GM21515 (cell line): ENCODE measurements around the gene CCDC51.

Experiments used
- ATAC-seq: cut with Tn5 transposase; IDR thresholded peaks from one replicate; pipeline ENCODE4 v1.9.1; 2021; ENCODE audit not compliant: unreplicated experiment

The CCDC51 gene

DNA sequence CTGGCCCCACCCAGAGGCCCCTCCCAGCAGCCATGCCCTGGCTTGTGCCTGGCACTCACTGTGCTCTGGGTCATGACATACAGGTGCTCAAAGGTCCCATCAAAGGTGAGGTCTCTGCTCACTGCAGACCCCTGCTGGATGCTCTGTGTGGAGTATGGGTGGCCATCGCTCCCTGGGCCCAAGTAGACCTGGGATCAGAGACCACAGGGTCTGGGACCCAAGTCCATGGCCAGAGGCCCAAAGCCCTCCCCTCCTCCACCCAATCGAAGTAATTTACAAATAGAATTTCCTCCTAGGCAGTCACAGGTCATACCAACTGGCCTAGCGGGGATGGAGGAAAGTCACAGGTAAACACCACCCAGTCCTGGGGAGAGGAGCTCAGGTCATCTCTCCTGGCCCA is 17.6 kb downstream of the CCDC51 start:
- ATAC-seq = no peak

DNA sequence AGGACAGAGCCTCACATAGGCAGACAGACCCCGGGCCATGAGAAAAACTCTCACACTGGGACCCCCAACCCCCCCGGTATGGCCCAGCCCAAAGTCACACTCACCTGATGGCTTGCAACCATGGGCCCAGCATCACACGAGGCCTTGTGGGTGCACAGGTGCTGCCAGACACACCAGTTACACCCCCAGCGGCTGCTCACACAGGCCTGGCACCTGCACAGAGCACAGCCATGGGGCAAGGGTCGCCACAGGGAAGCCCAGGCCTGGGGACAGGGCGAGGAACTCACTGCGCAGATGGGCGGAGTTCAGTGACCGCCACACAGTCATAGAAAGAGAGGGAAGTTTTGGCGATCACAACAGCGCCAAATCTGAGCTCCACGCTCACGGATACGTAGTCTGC is 19.4 kb downstream of the CCDC51 start:
- ATAC-seq = no peak

DNA sequence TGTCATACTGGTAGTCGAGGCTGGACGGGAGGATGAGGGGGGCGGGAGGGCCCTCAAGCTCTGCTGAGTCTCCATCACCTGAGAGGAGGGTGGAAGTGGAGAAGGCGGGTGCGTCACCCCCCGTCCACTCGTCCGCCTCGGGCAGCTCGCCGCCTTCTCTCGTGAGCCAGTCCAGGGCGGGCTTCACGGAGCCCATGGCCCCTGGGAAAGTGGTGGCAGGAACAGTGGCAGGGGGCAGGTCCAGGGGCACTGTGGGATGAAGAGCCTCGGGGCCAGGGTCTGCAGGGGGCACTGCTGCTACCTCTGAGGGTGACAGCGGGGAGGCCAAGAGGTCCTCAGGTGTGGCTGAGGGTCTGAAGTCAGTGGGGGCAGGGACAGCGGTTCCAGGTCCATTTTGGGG is 20.3 kb downstream of the CCDC51 start:
- no peak for ATAC-seq

DNA sequence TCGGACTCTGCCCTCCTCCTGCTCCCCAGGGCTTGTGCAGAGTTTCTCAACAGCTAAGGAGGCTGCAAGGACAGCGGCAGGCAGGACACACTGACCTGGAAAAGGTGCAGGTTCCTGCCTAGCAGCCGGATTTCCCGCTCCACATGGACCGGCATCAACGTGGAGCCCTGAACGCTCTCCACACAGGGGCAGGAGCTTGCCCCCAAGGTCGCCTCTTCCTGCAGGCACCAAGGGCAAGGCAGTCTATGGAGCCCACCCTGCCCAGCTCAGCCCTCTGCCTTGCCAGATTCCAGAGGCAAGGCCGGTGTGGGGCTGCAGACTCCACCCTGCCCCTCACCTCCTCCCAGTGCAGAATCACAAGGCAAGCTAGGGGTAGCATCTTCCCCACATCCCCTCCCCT is 20.8 kb downstream of the CCDC51 start:
- ATAC-seq = no peak

DNA sequence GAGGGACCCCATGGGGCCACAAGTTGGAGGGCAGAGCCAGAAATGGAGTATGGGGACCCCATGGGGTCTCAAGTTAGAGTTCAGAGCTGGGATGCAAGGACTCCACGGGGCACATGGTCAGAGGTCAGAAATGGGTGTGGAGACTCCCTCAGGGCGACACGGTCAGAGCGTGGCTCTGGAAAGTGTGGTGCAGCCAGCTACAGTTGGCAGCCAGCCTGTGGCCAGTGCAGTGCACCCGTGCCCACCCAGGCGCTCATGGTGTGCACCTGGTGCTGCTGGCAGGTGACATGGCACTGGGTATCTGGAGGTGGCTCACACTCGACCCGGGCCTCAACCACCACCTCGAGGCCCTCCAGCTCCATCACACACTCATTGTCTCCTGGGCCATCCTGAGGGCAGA is 21.3 kb downstream of the CCDC51 start:
- no peak for ATAC-seq

DNA sequence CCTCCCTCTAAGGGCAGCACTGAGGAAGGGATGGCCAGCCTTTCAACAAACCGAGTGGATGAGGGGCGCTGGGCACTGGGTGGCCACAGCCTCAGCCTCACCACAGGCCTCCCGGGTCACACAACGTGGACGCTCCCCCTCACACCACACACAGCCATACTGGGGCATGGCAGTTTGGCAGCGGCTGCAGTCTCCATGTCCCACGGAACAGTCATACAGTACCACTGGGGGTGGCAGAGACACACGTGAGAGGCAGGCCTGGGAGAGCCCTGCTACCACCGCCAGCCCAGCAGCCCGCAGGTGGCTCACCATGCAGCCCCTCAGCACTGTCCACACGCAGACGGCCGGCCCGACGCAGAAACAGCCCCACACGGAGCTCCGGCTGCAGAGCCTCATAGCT is 21.8 kb downstream of the CCDC51 start:
- no peak for ATAC-seq

DNA sequence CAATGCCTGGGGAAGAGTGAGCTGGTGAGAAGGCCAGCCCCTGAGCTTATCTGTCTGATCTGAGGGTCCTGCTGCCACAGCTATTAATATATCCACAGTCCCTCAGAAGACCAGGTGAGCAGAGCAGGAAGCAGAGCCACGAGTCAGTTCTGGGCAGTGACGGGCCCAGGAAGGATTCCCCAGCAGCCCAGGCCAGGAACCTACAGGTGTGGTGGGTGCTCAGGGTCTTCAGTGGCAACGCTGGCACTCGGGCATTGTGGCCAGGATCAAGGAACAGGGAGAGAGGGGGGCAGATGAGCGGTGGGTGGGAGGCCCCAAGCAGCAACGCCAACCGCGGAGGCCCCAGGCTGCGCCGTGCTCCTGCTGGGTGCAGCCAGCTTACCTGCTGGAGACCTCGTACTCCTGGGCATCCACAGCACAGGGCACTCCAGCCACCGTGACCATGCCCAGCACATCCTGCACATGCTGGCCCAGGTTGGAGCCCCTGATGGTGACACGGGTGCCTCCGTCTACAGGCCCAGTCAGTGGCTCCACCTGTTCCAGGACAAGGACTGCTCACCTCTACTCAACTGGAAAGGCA is 22.3 kb downstream of the CCDC51 start:
- ATAC-seq = no peak

DNA sequence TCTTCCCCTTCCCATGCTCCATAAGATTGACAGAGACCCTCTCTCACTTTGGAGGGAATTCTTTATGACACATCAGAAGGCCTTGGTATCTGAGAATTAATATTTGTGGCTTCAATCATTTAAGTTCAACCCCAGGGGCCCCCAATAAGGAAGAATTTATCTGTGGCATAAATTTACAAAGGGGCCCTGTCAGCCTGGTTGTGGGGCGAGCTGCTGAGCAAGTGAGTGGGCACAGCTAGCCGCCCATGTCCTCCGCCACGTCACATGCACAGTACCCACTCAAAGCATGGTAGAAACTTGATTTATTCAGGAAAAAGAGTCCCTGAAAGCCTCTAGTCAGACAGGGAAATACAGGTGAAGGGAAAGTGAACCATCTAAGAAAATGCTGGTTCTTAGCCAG is 23.4 kb downstream of the CCDC51 start:
- ATAC-seq = no peak

DNA sequence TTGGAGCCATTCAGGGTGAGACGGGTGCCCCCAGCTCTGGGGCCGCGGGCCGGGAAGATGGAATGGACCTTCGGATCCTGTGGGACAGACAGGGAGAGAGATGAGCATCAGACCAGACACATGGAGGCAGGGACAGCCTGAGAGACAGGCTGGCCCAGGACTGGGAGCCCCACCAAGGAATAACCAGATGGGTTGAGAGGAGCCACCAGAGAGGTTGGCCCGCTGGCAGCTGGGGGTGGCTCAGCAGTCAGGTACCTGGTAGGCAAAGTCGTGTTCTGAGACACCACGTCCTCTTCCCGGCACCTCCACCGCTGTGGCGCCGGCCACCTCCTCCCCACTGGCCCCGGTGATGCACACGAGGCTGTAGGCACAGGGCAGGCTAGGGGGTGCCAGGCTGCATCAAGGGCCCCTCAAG is 23.8 kb downstream of the CCDC51 start:
- no peak for ATAC-seq

DNA sequence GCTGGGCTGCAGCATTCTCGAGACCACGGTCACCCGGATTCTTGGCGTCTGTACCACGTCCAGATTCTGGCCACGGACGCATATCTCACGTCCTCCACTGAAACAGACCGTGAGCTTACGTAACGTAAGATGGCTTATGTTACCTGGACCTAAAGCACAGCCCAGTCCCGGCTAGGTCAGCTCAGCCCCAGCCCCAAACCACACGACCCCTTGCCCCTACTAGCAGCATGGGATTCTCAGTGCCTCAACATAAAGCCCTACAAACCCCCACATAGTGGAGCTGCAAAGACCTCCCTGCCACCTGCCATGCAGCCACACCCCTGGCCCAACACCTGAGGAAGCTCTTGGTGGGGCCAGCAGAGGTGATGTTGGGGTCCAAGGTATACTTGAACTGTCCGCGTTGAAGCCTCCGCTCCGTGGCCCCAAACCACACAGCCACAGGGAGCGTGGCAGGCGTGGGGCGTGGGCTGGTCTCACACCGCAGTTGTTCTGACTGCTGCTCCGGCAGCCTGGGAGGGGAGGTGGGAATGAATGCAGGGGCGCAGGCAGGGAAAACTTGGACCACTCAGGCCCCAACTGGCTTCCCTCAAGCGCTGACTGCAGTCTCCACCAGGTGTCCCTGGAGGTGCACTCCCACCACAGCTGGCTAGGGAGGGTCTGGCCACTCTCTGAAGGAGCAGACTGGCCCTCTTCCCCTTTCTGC is 24.5 kb downstream of the CCDC51 start:
- ATAC-seq = no peak

DNA sequence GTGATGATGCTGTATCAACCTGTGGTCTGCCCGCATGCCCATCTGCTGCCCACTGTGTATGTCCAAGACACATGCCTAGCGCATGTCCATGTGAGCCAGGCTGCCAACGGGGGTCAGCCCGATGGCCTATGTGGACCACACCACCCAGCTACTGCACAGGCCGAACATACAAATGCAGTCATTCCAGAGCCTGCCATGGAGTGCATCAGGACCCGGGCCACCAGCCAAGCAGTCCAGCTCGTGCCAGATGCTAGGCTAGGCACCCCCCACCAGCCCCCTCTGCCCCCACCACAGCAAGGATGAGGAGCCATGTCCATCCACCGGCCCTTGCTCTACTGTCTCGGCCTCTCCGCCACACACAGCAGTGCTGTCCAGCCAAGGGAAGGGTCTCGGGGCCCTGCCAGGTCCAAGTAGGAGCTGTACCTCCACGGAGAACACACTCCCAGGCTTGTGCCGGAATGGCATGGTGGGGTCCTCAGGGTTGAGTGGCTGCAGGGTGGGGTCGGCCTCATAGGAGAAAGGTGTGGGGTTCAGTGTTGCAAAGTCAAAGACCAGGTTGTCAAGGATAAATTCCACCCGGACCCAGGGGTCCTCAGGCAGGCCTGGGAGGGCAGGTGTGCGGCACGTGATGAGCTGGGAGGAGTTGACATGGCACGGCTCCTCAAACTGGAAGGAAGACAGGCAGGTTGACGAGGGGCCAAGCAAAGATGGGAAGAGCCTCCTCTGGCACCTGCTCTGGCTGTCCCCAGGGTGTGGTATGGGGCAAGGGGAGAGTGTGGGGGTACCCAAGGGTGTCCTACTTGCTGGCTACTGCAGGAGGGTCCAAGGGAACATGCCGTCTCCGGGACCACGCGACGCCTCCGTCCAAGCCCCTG is 25.3 kb downstream of the CCDC51 start:
- no peak for ATAC-seq

DNA sequence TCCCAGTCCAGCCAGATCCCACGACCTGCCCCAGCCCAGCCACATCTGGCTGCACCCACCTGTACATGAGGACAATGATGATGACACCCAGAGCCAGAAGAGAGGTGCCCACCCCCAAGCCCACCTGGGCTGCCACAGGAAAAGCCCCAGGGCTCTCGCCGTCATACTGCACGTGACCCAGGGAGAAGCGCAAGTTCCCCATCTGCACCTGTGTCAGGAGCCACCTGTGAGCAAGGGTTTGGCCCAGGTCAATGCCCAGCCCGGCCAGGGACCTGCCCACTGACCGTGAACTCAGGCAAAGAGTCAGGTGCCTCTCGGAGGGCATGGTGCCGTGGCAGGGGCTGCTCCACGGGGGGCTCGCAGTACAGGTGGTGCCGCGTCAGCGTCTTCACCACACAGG is 26.3 kb downstream of the CCDC51 start:
- no peak for ATAC-seq

DNA sequence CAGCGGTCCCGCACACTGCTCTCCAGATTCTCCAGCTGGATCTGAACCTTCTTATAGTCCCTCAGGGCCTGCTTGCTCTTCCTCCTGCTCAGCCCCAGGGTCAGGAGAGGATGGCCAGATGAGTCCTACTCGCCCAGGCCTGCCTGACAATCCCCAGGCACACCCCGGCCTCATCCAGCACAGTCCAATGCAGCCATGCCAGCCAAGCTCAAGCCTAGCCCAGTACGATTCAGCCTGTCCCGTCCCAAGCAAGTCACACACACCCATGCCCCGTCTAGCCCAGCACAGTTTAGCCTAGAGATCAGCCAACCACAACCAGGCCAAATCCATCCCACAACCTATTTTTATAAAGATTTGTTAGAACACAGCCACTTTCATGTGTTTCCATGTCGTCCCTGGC is 26.8 kb downstream of the CCDC51 start:
- ATAC-seq = no peak

DNA sequence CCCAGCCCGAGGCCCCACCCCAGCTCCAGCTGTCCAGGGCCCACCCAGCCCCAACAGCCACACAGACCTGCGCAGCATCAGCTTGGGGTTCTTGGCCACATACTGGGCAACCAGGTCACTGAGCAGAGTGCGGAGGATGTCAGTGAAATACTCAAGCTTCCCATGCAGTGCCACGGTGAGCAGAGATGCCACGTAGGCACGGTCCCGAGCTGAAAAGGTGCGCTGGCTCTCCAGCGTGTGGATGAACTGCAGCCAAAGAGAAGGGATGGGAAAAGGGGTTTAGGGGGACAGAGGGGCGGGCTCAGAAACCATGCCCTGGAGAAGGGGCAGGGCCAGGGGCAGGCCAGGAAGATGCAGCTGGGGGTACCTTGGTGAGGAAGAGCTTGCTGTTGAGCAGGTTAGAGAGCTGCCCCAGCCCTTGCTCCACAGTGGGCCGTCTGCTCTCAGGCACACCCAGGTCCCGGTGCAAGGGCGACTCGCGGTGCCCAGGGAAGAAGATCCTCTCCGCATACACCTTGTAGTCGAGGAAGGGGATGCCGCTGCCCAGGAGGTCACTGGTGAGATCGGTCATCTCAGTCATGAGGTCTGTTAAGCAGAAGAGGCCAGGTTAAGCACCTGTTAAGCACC is 27.4 kb downstream of the CCDC51 start:
- no peak for ATAC-seq

DNA sequence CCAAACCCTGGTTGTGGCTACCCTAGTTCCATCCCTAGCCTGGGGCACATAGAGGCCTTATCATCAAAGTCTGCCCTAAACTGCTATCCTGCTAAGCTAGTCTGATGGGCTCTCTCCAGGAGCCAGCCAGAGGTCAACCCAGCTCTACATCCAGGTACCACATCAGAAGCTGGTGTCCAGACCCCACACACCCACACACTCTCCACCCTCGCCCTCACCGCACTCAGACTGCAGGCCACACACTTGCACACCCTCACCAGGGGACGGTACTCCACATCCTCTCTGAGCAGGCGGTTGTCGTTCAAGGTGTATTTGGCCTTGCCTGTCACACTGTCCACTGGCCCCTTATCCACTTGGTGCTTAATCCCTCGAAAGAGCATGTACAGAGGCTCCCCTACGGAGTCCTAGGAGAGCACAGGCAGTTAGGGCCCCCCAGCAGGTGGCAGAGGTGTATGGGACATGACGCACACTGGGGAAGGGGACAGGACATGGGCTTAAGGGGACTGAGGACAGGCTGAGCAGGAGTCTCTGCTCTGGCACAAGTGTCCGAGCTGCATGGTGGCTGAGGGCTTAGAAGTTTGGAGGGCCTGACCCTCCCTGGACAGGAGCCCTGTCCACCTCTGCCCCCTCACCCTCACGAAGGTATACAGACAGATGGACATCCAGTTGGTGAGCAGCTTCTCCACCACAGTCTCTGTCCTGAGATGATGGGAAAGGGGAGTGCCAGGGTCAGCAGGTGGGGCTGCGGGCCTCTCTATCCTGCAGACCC is 28.1 kb downstream of the CCDC51 start:
- ATAC-seq = no peak

DNA sequence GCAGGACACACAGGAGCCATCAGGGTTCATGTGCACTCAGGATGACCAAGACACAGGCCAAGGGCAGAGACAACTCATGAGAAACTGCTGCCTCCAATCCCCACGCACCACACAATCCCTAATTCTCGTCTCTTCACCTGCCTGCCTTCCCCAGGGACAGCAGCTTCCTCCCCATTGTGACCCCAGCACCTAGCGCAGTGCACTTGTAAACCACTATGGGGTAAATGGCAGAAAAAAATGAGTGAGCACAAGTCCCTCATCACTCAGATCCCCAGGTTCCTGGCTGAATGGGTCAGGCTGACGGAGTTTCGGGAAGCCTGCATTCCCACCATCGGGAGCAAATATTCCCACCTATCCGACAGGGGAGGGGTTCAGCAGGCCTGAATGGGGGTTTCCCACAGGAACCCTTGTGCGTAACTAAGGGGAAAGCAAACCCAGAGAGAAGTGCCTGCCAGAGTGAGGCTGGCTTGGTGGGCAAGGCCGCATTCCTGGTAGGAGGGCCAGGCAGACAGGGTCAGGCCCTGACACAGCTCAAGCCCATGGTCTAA is 28.8 kb downstream of the CCDC51 start:
- ATAC-seq = no peak

DNA sequence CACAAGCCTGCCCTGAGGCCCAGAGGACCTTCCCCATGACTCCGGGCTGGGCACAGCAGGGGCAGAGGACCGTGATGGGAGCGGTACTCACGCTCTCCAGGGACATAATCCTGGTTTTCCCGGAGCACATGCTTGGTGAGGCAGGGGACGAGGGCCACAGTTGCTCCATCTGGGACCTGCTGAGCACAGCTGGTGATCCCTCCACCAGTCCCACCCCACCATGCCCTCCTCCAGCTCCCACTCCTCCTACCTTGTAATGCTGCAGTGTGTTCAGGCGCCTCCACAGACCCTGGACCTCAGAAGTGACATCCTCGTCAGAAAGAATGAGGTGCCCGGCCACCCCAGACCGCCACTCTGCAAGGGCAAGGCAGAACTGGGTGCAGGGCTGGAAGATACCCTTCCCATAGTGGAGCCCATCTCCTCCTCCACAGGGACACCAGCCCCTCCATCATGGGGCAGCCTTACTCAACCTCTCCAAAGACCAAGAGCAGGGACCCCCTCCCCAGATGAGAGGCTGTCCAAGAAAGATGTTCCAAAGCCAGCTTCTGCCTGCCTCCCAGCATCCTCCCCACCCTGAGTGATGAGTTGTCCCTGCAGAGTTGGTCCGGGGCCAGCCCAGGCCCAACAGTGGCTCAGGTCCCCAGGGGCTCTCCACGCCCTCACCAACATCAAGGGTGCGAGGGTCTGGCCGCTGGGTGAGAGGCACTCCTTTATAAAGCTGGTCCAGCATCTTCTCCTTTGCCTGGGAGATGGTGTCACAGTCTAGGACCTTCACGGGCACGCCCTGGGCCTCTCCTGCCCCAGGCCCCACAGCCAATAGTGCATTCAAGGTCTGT is 29.5 kb downstream of the CCDC51 start:
- ATAC-seq = no peak

DNA sequence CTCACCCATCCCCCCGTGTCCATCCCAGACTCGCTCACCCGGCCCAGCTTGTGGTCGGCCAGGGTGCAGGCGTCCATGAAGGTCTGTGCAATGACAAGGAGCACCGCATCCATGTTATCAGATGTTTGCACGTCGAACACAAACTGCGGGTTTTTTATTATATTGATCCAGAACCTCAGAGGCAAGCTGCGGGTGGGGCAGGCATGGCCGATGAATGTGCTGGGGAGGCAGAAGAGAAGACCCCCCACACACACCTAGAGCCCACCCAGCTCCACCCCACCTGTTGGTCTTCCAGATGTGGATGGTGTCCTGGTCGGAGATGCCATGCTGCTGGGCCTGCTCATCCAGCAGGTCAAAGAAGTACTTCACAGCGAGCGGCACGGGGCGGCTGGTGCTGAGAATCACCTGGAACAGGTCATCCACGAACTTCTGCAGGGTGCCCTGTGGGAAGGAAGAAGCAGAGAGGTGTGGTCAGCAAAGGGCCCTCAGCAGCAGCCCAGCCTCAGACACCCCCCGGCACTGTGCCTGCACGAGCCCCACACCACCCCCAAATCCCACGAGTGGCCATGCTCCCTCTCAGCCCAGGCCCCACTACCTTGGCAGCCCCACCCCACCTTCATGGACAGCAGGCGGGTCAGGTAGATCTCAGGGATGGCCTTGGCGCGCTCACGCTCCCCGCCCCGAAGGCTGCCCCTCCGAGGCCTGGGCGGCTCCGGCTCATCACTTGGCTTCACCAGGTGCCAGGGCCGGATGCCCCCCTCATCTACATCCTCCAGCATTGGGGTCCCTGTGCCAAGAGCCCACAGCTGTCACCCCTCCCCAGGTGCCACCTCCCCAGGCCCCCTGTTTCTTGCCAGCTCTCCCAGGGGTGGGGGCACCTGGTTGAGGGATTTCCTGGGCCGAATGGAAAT is 30.4 kb downstream of the CCDC51 start:
- no peak for ATAC-seq

DNA sequence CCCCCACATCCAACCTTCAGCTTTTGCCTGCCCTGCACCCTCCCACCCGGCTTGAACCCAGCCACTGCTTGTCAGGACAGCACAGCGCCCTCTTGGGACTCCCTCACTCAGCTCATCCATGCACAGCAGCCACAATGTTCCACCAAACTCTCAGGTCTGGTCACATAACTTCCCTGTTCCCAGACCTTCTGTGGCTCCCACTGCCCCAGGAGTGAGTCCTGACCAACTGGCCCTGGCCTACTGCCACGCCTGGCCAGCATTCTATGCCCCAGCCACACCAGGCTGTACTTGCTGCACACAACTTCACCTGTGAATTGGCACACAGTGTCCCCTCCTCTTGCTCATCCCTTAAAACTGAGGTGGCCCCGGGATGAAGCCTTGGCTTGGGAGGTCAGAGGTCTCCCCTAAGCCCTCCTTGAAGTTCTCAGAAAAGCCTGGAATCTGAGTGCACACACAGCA is 31.1 kb downstream of the CCDC51 start:
- no peak for ATAC-seq
